NCI-H1436 (cell line): ENCODE measurements around the gene MRPL46.
"Not testable (repeated sequence)": the region's sequence is repeated elsewhere in the genome, so short reads cannot be mapped to it uniquely, and the experiment has no call there.

Experiments
- DNase-seq: peaks from one replicate; lab custom pipeline; 2025; lab: John Stamatoyannopoulos, UW

Gene MRPL46

DNA sequence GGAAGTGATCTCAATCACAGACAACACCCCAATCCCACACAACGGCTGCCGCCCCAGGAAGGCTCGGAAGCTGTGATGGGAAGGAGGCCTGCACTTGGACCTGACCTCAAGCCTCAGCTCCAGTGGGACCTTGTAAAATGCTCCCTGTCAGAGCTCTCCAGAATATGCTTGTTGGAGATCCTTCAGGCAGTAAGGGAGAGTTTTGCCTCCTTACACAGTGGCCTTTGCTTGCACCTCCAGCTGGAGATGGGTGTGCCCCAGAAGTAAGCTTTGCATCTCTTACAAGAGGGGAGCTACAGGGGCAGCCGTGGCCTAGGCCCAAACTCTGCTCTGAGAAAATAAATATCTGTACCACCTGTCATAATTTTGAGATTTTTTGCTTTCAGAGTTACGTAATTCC, 10.7 kb upstream of the MRPL46 start:
- DNase-seq = no peak

DNA sequence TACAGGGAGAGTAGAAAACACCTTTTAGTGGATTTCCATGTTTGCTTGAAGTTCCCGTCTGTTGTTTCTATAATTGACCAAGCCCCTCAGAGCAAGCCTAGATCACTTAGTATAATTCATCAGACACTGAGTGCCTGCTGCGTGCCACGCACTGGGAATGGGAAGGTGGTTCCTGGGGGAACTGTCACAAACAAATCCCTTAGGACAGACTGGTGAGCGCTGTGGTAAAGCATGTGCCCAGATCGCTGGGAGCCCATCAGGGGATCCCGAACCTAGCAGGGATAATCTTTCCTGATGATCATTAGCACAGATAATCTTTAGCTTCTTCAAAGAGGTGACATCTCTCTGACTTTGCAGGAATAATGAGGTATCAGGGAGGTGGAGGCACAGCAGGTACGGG, 9.9 kb upstream of the MRPL46 start:
- DNase-seq = no peak

DNA sequence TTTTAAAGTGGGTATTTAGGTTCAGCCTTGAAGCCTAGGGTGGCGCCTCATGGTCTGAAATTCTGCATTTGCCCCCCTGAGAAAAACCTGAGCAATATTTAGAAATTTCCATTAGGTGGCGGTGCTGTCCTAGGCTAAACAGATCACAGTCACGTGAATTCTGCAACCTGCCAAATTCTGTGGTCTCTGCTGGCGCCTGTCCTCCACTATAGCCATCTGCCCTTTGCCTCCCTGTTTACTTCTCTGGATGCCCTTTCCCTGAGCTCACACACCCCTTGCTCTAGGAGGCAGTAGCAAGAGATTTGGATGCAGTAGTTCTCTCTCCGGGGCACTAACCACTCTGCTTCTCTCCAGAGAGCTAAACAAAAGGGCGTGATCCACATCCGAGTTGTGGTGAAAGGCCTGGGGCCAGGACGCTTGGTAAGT, 9.5 kb upstream of the MRPL46 start:
- DNase-seq = peak; percentile 35

DNA sequence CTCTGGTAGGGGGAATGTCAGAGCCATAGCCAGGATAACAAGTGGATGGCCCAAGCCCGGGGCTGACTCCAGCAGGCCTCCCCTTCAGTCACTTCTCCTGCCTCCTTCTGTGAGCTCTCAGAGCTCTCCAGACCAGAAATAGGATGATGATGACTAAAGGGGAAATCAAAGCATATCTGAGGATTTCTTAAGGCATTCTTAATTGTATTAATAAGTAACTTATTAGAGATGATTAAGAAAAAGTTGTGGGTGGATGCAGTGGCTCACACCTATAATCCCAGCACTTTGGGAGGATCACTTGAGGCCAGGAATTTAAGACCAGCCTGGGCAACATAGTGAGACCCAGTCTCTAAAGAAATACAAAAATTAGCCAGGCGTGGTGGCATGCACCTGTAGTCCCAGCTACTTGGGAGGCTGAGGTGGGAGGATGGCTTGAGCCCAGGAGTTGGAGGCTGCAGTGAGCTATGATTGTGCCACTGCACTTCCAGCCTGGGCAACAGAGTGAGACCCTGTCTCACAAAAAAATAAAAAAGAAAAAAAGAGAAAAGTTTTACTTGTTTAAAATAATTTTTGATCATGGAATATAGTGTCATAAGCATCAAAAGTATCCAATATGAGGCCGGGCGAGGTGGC, 6.6 kb upstream of the MRPL46 start:
- not testable (repeated sequence) for DNase-seq

DNA sequence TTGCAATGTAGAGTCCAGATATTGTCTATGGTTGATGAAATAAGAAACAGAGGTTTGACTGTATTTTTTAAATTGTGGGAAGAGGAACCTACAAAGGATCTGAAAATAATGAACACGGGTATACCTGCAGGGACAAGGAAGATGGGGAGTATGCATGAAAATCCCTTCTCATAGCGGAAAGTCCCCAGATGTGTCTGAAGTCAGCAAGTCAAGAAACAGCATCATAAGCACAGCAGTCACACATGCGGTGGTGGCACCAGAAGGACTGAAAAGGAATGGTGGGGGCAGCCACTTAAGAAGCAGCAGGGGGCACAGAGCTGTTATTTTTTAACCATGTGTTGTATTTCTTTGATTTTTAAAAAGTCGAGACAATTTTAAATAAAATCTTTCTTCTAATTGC, 5.0 kb upstream of the MRPL46 start:
- DNase-seq = no peak

DNA sequence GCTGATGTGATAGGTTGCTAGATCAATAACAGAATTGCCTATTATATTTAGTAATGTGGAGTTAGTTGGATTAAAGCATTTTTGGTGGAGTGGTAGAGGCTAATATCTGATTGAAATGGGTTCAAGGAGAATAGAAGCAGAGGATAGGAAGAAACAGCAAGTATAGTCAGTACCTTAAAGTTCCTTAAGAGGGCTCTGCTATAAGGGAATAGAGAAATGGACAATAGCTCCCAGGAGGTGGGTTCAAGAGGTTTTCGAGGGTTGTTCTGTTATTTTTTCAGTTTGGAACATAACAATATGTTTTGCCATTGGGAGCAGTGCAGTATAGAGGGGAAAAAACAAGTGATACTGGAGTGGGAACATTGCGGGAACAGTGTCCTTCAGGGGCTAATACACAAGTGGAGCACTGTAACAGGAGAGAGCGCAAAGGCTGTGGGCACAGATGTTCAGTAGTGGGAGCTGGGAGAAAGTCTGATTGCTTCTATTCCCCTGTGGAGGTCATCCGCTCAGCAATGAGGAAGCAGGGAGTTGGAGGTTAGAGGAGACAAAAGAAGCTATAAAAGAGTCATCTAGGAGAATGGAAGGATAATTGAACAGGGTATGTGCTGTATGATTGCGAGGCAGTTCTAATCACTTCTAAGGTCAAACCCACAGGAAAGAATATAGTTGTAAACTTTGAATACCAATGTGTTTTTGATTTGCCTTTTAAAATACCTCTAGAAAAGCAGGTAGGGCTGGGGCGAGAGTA, 3.6 kb upstream of the MRPL46 start:
- DNase-seq = no peak

DNA sequence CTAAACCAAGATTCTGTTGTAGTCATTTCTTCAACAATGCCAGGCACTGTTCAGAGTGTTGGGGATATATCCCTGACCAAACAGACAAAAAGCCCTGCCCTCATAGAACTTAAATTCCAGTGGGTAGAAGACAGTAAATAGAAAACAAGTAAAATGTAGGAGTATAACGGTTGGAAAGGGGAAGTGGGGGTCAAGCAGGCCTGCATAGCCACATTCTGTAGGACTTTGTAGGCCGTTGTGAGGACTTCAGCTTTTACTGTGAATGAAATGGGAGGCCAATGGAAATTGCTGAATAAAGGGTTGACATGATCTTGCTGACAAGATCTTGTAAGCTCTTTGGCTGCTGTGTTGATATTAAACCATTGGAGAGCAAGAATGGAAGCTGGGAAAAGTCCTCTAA, 2.1 kb upstream of the MRPL46 start:
- DNase-seq = no peak

DNA sequence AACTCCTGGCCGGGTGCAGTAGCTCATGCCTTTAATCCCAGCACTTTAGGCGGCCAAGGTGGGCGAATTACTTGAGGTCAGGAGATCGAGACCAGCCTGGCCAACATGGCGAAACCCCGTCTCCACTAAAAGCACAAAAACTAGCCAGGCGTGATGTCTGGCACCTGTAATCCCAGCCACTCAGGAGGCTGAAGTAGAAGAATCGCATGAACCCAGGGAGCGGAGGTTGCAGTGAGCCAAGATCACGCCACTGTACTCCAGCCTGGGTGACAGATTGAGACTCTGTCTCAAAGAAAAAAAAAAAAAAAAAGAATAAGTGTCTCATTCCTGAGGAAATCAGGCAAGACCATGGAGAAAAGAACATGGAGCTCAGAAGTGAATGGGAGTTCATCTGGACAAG, 1.5 kb upstream of the MRPL46 start:
- DNase-seq = not testable (repeated sequence)

DNA sequence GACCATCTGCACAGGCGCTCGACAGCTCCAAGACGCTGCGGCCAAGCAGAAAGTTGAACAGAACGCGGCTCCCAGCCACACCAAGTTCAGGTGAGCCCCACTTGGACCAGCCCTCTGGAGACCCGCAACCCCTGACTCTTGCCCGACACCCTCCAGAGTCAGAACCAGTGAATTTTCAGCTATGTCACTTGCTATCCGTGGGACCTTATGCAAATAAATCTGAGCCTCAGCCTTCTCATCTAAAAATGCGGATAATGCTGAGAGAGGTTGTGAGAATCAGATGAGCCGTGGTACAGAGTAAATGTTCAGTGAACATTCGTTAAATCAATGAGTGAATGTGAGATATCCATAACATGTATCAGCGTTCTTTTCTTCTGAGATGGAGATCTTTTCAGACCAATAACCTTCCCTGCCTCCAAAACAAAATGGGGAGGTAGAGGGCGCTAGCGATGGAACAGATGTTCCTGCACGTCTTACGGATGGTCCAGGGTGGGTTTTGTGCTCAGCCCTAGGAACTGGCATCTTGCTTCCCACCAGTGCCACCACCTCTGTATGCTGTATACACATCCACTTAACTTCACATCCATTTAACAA, 844 bp upstream of the MRPL46 start:
- no peak for DNase-seq

DNA sequence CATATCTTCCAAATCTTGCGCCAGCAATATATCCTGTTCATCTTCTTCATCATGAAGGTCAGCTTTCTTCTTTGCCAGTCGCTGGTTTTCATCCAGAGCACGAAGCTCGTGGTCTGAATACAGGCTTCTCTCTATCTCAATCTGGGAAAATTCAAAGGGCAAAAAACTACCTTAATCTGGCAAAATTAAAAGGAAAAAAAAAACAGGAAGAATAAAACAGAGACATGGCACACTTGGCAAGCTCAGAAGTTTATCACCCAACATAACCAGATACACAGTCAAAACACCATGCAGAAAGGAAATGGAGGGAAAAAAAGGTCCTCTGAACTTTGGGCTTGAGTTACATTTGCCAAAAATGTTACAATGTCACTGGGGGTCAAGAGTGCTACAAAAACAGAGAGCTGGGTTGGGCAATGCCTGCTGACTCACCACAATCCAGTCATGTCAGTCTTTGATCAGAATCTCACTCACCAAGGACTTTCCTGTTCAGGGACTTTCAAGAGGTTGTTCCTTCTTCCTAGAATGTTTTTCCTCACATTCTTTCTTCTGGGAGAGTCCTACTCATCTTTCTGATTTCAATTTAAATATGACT, 1.5 kb downstream of the MRPL46 start:
- DNase-seq = no peak

DNA sequence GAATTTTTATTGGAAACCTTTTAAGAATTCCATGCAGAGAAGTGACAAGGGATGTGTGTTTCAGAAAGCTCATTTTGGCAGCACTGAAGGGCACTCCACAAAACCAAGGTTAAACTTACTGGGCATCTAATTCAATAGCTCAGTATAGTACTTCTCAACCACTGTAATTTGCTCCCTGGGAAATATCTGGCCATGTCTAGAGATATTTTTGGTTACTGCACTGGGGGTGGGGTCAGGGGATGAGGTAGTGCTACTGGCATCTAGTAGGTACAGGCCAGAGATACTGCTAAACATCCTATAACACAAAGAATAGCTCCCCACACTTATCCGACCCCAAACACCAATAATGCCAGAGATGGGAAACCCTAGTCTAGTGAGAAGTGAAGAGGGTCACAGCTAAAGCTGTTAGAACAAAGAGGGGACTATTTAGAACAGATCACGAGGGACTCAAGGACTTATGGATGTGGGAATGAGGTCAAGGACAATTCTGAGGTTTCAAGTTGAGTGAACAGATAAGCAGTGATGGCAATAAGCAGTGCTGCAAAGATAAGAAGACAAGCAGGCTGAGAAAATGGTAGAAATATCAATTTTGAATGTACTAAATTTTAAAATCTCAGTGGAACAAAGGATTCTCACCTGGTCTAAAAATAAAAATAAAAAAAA, 3.2 kb downstream of the MRPL46 start:
- no peak for DNase-seq

DNA sequence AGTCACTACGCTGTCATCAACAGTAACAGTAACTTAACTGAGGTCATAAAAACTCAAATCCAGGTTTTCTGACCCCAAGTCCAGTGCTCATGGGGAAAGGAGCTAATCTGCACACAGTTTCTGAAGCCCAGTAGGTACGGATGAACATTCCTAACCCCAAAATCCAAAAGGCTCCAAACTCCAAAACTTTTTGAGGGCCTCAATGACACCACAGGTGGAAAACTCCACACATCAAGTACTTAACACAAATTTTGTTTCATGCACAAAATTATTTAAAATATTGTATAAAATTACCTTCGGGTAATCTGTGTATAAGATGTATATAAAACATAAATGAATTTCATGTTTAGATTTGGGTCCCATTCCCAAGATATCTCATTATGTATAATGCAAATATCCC, 10.5 kb downstream of the MRPL46 start:
- DNase-seq = no peak

DNA sequence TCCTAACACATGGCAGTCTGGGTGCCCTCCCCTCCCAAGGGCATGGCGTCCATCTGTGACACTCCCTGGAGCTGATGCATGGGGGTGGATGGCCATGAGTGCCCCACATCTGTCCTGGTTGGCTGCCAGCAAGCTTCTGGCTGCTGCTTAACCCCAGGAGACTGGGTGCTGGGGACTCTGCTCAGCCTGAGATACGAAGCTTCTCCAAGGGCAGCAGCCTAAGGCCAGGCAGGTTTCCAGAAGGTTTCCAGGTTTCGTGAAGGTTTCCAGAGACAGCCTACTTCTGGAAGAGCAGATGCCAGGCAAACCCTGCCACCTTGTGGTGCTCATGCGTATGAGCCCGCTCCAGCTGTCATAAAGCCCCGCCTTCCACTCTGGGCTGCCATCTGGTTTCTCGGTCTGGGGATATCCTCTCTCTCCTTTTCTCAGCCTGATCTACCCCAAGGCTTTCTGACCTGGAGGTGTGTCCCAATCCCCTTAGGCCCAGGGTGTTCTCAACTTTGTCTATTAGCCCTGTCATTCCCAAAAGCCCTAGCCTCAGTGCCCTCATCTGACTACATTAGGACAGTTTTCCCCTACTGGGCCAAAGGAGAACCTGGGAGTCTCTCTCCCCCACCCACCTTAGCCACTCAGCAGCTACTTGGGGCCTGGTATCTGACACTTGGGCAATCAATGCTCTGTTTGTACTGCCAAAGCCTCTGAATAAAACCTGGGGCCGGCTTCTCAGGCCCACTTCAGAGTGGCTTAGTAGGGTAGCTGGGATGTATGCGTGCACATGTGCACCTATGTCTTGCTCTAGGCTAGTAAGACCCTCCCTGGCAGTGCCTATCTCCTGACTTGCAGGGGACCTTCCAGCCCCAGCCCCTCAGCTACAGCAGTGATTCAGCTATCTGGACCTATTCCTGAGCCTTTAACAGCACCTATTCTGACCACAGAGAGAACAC, 12.0 kb downstream of the MRPL46 start:
- peak; percentile 49 for DNase-seq

DNA sequence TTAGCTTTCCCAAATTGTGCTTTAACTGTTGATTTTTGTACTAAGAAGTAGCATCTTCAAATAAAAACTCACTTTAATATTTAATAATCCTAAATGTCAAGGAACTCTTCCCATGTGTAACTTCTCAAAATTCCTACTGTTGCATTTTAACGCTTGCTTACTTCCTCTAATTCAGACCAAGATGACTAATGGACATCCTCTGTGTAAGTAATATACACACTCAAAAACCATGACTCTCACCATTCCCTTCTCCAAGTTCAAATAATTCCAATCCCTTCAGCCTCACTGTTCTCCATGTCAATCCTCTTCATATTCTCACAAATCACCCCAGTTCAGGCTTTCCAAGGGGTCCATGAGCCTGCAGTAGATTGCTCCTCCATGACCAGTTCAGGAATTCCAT, 13.0 kb downstream of the MRPL46 start:
- DNase-seq = no peak

DNA sequence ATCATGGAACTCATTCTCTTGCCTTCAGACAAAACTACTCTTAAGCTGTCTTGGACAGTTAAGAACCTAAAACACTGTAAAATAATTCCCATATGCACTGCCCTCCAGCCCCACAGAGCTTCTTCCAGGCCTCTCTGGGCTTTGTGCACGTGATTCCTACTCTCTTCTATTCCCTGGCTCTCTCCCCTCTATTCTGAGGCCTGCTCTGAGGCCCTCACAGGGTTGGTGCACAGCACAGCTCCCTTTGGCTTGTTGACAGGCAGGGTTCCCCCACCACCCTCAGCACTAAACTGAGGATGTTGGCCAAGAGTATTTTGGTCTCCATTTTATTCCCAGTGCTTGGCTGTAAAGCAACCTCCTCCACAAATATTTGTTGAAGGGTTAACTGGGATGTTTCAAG, 13.5 kb downstream of the MRPL46 start:
- DNase-seq = no peak

DNA sequence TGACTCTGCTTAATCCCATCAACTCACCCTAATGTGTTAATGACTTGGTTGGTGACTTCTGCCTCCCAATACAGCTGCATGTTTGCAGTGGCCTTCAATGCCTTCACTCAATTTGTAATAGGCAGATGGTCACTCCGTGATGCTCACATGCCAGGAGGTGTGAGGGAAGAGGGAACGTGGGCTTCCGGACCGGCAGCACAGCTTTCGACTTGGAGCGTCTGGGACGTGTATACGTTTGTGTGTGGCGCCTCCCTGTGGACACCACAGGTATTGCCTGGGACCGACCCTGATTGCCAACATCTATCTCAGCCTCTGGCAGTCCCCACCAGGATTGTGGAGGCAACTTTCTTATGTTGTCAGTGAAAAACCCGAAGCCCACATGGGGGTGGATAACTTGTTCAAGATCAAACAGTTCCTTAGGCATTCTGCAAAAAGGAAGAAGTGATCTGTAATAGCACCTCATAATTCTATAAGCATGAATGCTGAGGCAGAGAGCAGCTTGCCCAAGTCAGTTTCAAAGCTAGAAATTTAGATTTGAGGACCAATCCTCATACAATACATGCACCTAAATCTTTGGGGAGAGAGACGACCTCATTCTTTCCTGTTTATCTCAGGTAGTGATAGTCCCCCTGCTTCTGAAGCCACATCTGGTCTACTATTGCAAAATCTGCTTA, 16.9 kb downstream of the MRPL46 start:
- peak; percentile 2 for DNase-seq

DNA sequence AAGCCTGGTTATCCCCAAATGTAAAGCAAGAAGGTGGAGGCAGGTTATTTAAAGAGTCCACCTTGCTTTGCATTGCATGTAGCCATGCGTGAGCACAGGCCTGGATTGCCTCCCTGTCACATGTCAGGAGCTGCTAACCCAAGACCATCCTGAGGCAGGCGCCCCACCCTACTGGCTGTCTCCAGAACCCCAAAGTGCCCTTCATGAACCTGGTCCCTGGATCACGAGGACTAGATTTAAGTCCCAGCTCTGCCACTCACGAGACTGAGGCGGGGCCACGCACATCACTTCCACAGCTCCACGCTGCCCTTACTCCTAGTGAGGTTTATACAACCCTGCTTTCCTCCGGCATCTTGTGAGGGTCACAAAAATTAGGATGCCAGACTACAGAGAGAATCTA, 17.6 kb downstream of the MRPL46 start:
- DNase-seq = no peak

DNA sequence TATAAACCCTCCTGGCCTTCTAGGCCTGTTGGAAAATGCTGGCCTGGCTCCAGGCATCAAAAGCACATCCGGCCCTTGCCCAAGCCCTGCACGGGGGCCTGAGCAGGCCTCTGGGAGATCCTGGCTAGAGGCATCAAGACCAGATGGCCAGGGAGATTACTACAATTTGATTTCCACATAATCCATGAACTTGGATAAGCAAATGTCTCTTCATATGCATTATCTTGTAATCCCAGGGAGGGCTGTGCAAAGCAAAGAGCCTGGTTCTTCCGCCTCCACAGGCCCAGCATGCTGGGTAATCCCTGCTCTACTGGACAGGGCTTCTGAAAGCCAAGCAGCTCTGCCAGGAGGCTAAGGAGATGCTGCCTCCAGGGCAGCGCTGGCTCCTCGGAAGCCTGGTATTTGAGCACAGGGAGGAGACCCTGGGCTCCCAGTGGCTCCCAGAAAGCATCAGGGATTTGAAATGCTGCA, 18.2 kb downstream of the MRPL46 start:
- DNase-seq = no peak

DNA sequence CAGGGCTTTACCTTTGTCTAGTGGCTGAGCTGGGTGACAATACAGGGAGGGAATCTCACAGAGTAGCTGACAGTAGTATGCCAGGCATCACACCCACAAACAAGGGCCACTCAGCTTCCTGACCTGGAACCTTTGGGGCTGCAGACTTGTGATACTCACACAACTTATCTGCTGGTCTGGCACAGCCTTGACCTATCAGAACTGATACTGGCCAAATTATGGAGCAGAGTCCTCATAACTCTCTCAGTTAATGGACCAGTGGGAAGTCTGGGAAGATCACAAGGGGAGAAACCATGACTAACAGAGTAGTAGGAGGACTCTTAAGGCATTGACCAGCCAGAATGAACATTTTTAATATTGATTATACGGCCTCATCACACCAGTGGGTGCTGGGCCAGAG, 19.4 kb downstream of the MRPL46 start:
- no peak for DNase-seq

DNA sequence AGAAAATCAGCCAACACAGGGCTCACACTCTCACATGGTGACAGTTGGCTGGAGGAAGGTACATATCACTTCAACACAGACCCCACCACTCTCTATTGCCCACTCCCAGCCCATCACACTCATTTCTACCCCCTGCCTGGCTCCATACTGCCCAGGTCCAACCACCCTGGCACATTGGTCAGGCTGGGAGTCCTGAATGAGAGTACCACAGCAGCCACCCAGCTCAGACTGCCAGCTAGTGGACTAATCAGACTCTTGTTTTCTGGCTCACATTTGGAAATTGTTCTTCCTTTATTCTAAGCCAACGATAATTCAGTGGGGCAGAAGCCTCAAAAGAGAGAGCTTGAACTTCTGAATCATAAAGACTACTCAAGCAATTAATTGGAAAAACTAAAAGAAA, 20.0 kb downstream of the MRPL46 start:
- DNase-seq = no peak
